ENCODE data around the gene PDE4D.
"Not testable (repeated sequence)": the region's sequence is repeated elsewhere in the genome, so short reads cannot be mapped to it uniquely, and the experiment has no call there.

The PDE4D gene

GRCh38 chr5:59069438-59070079 is 824.0 kb downstream of the PDE4D start:
- DNase-seq (ENCODE audit: low spot score), result peak; percentile 17

GRCh38 chr5:59067956-59068656 is 825.4 kb downstream of the PDE4D start:
- DNase-seq (ENCODE audit: low spot score), result no peak

DNA sequence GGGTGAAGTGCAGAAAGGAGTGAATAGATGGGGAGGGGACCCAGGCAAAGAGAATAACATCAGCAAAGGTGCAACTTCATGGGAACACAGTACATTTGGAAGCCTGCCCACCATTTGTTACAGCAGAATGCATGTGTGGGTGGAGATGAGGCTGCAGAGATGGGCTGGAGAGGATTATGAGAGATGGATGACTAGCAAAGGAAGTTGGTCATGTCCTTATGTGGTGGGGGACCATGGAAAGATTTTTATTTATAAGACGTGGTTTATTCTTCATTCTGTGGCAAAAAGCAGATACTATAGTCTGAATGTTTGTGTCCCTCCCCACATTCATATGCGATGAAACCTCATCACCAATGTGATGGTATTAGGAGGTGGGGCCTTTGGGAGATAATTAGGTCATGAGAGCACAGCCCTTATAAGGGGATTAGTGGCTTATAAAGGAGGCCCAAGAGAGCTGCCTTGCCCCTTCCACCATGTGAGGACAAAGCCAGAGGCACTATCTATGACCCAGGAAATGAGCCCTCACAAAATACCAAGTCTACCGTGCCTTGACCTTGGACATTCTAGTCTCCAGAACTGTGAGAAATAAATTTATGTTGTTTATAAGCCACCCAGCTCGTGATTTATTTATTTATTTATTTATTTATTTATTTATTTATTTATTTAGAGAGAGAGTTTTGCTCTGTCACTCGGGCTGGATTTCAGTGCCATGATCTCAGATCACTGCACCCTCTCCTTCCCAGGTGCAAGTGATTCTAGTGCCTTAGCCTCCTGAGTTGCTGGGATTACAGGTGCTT is 827.0 kb downstream of the PDE4D start:
- no peak for DNase-seq (ENCODE audit: low spot score)

DNA sequence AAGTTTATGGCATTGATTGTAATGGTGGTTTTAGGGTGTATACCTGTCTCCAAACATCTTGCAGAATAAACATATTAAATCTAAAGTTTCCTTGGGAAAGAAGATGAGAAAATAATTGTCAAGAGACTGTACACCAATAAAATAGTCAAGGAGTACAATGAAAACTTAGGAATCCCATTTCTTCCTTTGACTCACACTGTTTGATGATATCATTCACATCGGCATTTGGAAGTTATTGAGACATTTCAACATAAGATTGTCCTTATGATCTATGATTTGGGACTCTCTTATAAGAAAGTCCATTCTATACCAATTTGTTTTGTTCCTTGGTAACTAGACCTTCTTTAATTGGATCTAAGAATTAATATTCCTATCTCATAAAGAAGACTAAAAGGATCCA is 828.0 kb downstream of the PDE4D start:
- DNase-seq (ENCODE audit: low spot score), result no peak

DNA sequence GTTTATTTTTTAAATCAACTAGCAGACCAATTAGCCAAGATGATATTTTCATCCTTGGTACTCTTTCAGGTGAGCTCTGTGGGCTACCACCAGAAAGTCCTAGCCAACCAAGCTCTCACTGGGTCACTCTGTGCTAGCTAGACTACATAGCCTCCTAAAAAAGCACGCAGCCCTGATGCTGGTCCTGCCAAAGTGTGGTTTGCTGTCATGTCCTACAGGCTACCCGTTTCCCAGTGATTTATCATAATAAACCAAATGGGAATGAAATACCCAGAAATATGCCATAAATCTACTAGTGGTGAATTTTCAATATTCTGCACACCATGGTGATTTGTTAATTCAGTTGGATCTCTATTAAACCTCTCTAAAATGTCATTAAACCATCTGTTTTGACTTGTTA is 829.2 kb downstream of the PDE4D start:
- no peak for DNase-seq (ENCODE audit: low spot score)

- DNase-seq (ENCODE audit: low spot score), result no peak
Measured at GRCh38 chr5:59062986-59063683, 830.4 kb downstream of the PDE4D start.

- no peak for DNase-seq (ENCODE audit: low spot score)
Measured at GRCh38 chr5:59061377-59061776, 832.1 kb downstream of the PDE4D start.

DNA sequence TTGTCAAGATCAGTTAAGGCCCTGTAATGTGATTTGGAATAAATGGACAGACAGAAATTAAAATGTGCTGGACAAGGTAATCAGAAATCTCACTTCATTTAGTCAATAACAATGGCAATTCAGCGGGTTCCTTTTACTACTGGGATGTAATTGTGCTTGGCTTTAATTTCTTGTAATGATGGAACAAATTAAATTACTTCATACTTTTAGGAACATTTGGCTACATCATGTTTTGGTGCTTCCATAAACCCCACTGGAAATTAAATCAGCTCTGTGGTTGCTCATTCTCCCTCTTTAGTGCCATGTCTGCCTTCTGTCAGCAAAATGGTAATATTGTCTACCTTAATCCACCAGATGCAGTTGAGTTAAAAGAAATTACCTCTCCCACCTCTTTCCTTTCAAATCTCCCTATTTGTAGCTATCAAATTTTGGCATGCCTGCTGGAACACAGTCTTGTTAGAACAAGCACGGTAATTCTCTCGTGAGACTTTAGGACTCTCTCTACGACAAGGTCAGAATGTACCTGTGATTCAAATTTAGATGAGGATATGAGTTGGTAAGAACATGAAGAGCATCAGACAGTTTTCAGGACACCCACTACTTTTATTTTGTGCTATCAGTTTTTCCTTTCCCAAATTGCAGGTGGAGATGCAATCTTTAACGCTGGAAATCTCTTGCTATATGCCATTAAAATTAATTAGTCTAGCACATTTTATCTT is 834.4 kb downstream of the PDE4D start:
- no peak for DNase-seq (ENCODE audit: low spot score)

- DNase-seq (ENCODE audit: low spot score), result no peak
Measured at GRCh38 chr5:59058237-59058636, 835.3 kb downstream of the PDE4D start.

DNA sequence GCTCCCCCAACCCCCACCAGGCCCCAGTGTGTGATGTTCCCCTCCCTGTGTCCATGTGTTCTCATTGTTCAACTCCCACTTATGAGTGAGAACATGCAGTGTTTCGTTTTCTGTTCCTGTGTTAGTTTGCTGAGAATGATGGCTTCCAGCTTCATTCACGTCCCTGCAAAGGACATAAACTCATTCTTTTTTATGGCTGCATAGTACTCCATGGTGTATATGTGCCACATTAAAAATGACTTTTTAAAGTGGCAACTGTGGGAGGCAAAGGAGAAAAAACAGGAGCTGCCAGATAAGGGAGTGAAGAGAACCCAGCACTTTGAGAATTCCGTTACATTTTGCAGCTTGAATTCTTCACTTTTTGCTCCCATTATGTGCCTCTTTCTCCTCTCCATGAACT is 836.9 kb downstream of the PDE4D start:
- DNase-seq (ENCODE audit: low spot score), result not testable (repeated sequence)

- DNase-seq (ENCODE audit: low spot score), result no peak
Measured at GRCh38 chr5:59055745-59056448, 837.6 kb downstream of the PDE4D start.

- no peak for DNase-seq (ENCODE audit: low spot score)
Measured at GRCh38 chr5:59054963-59055528, 838.5 kb downstream of the PDE4D start.

- no peak for DNase-seq (ENCODE audit: low spot score)
Measured at GRCh38 chr5:59051951-59052350, 841.6 kb downstream of the PDE4D start.

GRCh38 chr5:59049095-59049494 is 844.4 kb downstream of the PDE4D start:
- no peak for DNase-seq (ENCODE audit: low spot score)

DNA sequence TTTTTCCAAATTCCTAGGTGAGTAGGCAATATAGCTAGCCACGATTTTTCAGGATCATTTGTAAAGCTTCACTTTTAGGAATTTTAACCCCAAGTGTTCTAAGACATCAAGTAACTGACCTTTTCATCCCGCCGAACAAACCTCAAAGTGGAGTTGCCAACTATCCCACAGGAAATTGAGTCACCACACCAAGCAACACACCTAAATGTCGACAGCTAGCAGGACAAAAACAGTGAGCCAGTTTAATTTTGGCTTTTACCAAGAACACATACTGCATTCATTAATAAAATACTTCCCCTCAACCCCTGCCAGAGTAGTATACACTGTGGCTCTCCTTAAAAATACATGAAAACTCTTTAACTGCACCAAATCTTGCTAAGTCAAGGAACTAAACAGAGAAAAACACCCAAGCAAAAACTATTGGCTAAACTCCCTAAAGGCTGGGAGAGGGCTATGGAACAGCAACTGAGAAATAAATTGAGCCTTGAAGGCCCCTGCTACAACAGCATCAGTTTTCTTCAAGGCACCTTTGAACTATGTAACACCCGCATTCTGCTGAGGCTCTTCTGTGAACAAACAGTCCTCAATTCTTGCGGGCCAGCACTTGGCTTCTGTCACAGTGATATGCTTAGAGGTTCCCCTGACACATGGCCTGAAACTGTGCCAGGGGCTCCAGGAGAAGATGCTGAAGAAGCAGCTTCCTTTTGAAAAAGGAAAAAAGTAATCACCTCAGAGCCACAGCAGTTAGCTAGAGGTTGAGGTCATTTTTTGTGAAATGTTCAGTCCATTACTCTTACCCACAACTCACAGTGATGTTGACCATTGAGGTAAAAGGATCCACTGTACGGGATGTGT is 851.1 kb downstream of the PDE4D start:
- DNase-seq (ENCODE audit: low spot score), result no peak

DNA sequence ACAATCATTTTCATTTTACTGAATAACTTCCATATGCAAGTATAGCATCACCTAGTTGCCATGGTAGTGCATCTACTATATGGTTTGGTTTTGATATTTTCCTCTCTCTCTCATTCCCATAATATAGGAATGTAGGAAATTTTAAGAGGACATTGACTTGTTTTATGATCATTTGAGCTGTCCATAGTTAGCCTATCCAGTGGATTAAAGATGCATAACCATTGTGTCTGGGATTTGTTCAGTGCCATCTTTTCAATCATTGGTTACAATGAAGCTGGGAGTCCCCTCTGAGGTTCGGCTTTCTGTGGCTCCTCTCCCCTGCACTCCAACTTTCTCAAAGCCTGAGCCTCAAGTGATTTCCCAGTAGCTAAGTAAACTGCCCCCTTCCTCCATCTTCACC is 852.2 kb downstream of the PDE4D start:
- DNase-seq (ENCODE audit: low spot score), result no peak

DNA sequence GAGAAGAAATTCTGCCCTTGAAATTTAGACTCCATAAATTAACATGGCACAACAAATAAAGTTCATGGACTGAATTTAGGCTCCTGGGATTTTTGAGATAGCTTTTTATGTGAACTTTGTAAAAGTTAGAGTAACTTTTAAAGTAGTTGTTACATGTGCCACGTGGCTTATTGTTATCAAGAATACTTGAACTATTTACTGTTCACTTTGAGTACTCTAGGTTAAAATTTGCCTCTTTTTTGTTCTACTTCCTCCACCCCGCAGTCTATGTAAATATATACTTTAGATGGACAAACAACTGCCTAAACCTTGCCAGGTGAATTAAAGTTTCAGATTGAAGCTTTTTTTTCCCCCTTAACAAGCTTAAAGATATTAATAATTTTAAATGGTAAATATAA is 852.7 kb downstream of the PDE4D start:
- no peak for DNase-seq (ENCODE audit: low spot score)

DNA sequence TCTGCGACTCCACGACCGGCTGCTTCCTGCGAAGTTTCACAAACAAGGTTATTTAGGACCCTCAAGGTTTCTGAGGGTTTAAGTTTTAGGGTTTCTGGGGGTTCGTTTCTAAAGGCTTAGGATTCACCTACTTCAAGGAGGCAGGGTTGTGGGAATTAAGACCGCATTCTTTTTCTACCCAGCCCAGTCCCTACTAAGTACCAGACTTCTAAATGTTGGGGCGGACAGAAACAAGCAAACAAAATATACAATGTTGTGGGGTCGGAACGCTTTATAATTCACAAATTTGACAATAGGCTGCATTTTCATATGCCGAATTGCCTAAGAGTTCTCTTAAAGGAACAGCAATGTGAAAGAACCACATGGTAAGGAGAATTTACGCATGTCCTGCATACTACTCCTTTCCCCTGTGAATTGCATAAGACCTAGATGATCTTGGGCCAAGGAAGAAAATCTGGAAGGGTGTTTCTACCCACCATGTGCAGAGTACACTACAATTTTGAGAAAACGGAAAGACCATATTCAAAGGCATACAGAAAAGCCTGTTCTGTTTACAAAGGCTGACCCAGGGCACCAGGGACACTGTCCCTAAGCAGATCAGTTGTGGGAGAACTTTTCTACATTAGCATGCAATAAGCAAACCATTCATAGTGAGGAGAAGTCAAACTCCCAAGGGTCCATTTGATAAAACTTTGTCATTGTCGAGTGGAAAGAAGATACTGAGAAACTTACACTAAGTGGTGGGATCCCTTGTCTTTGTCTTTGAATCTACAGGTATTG is 853.3 kb downstream of the PDE4D start:
- no peak for DNase-seq (ENCODE audit: low spot score)

All from globus pallidus (tissue), 1 donor.